LoVo (cell line): ENCODE measurements around the gene GAS2L1.

ENCODE experiments used
- DNase-seq: peaks from one replicate; pipeline ENCODE4 v3.0.0-alpha.2; 2016; ENCODE audit warnings: low spot score

Gene GAS2L1

DNA sequence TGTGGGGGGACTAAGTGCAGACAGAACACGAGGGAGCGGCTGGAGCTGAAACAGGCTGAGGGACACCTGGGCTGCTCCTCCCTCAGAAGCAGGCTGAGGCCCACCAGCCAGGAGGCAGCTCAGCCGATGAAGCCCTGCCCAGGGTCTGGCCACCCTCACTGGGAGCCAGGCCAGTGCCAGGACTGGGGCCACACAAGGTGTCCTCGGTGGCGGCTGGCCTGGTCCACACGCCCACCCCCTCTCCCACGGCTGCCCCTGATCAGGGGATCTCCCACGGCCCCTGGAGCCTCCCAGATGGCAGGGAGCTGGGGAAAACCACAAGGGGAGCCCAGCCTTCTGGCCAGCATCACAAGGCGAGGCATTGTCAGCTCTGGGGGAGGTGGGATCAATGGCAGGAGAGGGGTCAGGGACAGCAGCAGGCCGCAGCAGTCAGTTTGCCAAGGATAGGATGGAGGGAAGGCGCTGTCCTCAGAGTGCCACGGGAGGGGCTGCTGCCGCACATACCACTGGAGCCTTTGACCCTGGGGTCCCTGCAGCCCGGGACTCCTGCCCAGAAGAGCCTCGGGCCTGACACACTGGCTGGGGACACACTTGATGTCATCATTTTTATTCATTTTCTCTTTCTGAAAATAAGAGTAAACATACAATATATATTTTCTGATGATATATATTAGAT lies 20.8 kb downstream of the GAS2L1 start:
- no peak for DNase-seq

DNA sequence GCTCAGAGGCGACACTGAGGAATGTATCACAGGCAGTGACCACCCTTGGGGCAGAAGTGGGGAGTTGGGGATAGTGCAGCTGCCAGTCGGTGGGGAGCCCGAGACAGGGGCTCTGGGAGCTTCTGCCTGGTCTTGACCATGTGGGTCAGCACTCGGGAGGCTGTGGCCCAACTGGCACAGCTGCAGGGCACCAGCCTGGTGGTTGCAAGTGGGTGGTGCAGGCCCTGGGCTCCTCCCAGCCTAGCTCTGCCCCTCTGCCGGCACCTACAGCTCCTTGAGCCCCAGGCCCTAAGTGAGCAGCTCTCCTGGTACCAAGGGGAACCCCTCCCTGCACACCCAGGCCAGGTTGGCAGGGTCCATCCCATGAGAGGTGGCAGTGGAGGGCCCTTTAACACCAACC lies 21.6 kb downstream of the GAS2L1 start:
- DNase-seq, result no peak

DNA sequence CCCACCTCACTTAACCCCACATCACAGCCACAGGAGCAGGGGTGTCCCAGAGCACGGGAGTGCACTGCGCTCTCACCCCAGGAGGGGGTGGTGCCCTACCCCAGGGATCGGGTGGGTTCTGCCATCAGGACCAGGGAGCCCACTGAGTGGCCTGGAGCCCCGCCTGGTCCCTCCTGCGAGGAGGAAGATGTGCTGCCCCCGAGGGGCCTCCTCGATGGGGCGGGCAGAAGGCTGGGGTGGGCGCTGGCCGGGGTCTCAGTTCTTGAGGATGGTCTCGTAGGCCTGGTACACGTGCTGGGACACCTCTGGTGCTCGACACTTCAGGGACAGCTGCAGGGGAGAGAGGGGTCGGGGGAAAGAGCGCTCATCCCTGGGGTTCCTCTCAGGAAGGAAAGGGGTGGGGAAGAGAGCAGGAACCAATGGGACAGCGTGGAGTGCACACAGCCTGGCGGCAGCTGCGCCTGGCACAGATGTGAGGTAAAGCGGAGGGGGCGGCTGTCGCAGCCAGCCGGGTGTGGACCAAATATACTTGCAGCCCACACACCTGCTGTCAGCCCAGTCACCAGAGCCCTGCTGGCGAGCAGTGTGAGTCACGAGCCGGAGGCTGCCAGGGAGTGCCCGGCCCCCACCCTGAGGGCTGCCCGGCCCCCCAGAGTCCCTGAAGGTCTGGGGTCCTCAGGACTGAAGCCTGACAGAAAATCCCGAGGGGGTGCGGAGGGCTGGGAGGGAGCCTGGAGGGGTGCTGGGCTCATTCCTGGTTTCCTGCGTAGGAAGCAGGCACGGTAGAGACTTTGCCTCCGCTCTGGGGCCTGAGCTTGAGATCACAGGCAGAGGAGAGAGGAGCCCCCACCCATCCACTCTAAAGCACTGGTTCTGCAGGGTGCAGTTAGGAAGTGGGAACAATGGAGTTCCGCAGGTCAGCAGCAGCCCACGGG lies 22.4 kb downstream of the GAS2L1 start:
- no peak for DNase-seq

DNA sequence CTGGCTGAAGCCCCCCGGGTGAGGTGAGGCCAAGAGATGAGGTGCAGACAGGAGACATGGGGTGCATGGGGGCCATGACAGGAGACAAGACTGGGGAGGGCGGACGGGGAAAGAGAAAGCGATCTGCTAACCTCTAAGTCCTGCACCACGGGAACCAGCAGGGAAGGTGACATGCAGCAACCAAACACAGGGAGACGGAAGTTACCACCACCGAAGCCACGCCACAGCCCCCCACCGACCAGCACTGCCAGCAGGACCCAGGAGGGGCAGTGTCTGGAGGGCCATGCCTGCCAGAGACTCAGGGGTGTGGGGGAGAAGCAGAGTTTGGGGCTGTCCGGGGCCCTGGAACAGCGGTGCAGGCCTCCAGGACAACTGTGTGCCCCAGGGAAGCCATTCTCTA lies 23.1 kb downstream of the GAS2L1 start:
- DNase-seq, result no peak

DNA sequence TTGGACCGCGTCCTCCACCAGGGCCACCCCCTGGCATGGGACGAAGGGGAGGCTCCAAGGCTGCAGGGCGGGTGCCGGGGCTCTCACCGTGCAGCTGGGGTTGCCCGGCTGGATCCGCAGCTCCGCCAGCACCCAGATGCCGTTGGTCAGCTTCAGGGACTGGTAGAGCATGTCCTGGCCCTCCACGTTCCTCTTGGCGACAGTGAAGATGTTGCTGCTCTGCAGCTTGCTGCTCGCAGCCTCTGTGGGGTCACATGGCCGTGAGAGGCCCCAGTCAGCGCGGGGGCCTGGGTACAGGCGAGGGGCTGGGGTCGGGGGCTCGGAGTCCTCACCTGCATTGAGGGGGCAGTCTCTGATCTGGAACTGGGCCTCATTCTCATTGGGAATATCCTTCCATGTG lies 23.8 kb downstream of the GAS2L1 start:
- DNase-seq, result no peak

DNA sequence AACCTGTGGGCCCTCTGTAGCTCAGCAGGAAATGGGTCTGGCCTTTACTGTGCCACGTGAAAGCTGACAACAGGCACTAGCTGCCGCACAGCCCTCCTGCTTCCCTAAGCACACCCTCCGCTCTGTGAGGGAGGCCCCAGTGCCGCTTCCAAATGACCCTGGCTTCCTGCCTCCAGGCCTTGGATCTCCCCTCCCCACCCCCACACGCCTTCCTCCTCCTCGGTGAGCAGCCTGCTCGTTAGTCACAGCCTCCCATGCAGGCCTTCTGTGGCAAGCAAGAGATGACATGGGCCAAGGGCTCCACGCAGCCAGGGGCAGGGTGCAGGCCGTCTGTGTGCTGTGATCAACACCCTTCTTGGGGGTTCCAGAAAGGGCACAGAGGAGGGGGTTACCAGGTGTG lies 24.3 kb downstream of the GAS2L1 start:
- no peak for DNase-seq

DNA sequence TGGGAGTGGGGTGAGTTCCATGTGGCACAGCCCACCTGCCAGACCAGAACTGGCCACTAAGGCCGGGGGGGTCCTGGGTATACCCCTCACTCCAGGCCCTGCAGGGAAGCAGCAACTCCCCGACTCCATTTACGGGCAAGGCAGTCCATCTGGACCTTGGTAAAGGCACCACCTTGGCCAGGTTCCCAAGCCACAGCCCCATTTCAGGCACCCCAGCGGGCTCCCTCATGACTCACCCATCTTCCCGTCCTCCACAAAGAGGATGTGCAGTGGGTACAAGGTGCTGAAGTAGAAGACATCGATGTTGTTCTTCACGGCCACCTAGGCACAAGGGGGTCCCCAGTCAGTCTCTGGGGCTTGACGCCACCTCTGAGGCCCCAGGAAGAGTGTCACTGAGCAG lies 24.8 kb downstream of the GAS2L1 start:
- no peak for DNase-seq

DNA sequence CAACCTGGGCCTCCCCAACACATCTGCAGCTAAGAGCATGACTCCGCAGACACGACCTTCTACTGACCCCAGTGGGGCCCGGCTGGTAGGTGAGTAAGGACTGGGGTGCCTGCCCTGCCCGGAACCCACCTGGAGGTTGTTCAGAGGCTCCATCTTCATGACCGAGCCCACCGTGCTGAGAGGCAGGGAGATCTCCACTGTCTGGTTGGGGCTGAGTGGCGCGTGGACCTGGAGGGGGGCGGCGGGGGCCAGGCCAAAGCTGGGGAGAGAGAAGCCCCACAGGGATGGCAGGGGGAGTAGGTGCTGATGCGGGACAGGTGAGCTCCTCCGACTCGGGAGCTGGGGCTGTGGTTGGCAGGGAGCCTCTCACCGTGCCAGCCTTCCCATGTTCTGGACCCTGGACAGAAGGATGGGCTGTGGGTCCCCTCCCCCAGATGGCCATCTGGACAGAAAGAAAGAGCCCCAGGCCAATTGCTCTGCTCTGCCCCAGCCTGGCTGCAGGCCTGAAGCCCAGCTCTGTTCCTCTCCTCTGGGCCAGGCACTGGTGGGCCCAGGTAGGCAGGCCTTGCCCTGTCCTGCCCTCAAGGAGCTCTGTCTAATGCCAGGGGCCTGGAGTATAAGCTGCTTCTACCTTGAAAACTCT lies 25.3 kb downstream of the GAS2L1 start:
- no peak for DNase-seq

DNA sequence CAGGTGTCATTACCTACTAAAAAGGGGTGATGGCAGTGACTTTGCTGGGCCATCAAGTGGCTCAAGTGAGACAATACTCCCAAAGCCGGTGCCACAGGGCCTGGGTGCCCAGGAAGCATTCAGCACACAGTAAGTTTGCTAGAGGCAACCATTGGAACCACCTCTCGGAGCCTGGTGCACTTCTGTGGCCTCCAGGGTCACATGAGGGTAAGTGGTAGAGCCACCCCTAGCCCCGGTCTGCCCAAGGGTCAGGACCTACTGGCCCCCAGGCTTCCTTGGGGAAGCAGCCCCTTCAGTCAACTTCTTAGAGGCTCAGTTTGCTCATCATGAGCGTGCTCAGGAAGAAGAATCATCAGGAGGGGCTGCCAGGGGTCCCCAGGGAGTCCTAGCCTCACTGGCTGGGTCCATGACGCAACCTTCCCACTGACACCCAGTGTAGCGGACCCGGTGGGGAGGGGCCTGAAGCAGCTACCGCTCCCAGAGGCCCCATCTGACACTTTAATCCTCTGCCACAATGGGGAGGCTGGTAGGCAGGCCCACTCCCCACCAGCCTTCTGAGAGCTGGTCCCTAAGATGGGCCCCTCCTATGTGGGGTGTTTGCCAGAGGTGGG lies 26.5 kb downstream of the GAS2L1 start:
- no peak for DNase-seq

DNA sequence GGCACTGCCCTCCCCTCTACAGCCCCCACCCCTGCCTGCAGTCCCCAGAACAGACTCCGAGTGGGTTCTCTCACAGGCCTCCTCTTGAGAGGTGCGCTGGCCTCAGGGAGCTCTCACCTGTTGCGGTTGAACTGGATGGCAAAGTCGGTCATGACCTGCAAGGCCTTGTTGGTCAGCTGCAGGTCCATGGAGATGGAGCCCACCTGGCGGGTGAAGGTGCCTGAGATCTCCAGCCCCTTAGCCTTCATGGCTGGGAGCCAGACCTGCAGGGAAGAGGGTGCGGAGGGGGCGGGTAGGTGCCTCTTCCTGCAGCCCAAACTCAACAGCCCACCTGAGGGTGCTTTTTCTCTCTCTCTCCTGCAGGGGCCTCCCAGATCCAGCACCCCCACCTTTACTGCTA lies 27.7 kb downstream of the GAS2L1 start:
- no peak for DNase-seq

DNA sequence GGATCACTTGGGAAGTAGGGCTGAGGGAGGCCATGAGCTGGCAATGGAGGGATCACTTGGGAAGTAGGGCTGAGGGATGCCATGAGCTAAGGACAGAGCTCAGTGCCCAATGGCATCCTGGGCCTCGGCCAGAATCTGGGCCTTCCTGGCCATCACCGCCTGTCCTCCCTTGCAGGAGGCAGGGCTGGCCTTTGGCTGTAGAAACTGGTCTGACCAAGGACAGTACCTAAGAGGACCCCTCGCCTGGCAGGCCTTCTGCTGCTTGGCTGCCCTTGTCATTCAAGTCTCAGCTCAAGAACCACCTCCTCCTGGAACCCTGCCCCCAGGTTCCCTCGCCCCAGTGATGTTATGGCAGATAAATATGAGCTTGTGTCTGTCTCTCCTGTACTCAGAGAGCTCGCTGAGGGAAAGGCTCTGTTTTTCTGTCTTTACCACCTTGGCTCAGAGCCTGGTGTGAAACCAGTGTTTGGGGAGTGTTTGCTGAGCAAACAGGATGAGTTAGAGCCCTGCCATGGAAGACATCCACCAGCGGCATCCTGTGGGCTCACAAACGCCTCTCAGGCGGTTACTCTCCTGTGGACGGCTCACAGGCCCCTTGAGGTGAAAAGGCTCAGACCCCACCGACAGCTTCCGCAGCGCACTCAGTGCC lies 28.4 kb downstream of the GAS2L1 start:
- no peak for DNase-seq

DNA sequence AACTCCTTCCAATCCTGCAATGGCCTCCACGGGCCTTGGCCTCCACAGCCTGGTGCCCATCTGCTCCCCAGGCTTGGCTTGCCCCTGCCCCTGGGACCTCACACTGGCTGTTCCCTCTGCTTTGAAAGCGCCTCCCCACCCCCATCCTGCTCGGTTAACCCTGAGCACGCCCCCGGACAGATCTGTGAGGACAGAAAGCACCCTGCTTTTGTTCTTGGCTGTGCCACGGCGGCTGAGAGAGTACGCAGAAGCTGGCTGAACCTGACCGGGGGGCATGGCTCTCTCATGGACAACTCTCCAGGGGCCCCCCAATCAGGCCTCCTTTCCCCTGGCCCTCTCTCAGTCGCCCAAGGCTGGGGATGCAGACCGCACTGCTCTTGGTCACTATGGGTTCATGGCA lies 29.2 kb downstream of the GAS2L1 start:
- DNase-seq, result no peak

DNA sequence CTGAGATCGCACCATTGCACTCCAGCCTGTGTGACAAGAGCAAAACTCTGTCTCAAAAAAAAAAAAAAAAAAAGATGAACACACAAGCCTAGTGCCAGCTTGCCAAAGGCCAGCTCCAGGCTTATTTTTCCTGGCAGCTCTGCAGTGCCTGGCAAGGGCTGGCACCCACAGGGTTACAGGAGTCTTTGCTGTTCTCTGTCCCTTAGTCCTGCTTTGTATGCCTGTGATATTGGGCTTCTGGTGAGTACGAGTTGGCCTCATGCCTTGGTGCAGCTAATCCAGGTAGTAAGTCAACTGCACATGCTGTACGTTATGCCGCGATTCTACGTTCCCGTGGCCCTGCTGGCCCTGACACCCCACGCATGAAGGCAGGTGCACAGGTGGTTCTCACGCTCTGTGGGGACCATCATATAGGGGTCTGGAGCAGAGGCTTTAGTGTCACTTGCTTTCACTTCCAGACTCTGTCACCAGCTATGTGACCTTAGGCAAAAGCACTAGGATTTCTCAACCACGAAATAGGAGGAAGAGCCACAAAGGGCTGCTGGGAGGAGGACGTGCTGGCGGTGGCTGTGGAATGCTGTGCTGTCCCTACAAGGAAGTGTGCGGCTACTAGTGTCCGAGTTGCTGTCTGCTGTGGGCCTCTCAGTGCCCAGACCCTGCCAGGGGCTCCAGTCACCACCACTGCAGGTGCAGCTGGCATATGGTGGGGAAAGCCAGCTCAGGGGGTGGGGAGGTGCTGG lies 30.5 kb downstream of the GAS2L1 start:
- no peak for DNase-seq

DNA sequence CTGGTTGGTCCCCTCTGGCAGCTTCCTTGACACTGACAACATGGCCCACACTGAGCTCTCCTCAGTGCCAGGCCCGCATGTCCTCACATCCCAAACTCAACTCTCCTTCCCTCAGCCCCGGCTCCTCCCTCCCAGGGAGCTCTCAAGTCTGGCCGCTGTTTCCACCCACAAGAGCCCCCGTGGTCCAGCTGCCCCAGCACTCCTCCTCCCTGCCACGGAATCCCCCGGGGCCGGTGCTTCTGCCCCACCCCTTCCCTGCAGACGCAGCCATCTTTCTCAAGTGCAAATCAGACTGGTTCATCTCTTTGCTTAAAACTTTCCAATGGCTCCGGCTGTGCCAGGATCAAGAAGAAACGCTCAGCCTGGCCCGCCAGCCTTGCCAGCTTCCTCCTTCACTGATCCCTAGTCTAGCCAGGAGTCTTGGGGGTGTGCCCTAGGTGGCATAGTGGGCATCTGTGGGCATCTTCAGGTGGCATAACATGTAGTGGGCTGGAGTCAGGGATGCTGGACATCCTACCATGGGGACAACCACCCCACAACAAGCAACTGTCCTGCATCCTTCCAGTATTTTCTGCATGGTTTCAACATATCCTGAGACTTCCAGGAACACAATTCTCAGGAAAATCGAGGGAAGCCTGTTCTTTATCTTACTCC lies 31.3 kb downstream of the GAS2L1 start:
- DNase-seq, result no peak

DNA sequence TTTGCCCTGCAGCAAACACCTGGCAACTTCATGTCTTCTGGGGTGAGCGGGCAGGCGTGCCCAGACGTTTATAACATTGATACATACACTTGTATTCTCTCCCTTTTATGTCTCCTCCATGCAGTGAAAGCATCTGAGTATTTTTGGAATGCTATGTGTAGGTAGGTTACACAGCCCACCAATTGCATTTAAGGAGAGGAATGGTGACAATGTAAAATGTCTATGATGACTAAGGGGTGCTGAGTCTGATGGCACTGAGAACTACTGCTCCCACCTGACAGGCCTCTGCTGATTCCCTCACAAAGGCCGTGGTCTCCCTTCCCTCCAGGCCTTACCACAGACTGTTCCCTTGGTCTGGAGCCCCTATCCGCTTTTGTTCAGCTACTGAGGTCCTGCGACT lies 31.9 kb downstream of the GAS2L1 start:
- DNase-seq, result no peak

DNA sequence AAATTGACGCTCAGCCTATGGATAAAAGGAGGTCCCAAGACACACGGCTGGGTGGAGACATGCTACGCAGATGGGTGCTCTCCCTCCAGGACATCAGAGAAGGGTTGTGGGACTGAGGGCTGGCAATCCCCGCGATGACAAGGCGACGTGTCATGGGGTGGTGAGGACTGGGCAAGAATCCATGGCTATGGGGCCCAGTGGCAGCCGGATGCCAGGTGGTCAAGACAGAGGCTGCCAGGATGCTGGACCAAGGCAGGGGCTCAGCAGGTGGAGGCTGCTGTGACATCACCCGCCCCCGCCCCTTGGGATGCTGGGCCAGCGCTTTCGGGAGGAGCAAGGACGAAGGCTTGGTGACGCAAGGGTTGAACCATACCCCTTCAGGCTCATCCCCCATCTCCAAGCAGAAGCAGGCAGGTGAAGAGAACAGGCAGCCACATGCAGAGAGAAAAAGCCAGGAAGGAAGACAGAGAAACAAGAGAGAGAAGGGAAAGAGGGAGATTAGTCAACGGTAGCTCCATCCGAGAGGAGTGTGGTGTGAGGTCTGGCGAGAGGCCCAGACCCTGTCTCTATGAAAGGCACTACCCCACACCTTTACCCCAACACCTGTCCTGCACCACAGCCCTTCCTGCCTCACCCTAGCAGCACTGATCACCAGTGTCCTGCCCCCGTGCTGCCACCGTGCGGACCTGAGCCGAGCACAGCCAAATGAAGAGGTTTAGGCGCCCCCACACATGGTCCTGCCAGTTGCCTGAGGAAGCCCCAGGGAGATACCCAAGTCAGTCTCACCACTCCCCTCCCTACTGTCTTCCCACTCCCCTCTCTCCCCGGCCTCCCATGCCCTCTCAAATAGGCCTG lies 33.2 kb downstream of the GAS2L1 start:
- DNase-seq, result no peak

DNA sequence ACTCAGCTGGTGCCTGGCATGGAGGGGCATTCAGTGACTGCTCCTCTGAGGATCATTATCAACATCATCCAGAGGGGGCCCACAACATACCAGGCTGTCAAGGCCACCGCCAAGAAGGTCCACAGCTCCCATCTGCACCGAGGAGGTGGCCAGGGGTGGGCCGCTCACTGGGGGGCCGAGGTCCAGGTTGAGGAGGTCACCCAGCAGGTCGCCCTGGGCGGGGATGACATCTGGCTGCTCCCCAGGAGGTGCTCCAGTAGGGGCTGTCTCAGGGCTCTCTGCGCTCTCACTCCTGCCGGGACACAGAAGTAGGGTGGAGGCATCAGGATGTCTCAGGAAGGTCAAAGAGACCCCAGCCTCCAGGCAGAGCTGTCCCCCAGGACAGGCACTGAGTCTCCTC lies 34.1 kb downstream of the GAS2L1 start:
- DNase-seq, result no peak

DNA sequence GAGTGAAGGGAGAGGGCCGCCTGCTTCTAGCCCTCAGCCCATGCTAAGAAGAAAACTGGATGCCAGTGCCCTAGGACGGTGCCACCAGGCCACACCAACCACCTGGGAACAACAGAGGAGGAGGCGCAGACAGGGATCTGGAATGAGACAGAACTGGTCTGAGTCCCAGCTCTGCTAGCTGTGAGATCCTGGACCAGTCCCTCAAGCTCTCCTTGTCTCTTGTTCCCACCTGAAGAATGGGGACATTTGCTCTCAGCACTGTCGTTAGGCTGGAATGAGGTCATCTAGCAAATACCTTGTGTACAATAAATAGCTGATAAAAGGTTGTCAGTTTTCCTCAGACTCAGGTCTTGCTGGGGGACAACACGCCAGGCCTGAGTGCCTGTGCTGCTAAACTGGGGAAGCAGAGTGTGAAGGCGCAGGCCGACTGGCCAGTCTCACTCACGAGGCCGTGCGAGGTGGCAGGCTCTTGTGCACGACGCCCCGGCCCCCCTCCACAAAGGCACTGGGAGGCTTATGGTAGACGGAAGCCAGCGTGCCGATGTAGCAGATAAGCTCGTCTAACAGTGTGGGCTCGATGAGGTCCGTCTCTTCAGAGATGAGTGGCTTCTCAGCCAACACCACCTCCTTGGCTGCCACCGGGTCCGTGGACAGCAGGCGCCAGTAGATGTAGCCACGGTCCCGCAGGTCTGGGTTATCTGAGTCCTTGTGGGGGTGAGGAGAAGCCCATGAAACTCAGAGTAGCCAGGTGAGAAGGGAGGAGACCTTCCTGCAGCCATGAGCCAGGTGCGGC lies 34.8 kb downstream of the GAS2L1 start:
- DNase-seq, result no peak

DNA sequence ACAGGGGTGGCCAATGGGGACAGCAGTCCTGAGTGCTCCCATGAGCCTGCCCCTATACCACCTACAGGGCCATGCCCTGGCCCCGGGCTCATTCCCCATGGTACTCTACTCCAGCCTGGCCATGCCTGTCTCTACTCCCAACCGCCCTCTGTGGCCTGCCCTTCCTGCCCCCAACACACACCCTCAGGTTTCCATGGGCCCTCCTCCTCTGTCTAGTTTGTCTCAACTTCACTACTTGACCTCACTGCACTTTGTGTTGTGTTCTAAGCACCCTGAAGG lies 35.3 kb downstream of the GAS2L1 start:
- no peak for DNase-seq
